ENCODE data around the gene PPP1R3A.

Gene PPP1R3A

DNA sequence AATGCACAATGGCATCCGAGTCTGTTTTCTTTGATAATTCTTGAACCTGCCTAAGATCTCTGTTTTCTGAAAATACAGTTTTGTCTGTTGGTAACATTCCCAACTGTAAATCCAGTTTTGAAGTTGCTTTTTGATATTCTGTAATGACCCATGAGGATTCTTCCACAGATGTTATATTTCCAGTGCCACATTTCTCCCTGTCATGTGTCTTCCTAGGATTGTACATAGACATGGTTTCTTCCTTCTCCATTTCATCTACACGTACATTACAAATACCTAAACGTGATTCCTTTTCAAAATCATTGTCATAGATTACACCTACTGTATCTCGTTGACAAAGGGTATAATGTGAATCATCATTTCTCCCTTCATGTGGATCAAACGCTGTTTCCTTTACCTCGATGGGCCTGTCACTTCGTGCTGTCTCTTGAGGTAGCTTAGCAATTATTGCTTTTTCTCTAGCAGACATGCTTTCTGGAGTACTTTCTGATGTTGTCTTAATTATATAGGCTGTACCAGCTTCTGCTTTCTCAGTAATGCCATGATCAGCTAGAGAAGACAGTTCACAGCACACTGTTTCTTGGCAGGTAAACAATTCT lies 40.3 kb downstream of the PPP1R3A start:
- no peak for DNase-seq (ENCODE audit: low read depth)

DNA sequence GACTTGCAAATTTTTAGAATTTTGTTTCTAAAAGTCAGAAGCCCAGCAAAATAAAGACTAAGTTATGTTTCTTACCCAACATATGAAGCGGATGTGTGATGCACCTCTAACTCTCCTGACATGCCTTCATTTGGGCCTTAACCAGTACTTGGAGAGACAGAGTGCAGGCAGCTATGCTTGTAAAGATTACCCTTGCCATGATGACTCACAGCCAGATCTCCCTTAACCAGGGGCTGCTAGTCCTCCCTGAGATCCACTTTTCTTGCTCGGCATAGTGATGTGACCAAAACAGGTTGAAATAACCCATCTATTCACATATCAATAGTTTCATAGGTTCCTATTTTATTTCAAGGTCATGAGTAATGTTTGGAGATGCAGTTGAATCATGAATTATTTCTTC lies 43.6 kb downstream of the PPP1R3A start:
- peak; percentile 19 for DNase-seq (ENCODE audit: low read depth)

DNA sequence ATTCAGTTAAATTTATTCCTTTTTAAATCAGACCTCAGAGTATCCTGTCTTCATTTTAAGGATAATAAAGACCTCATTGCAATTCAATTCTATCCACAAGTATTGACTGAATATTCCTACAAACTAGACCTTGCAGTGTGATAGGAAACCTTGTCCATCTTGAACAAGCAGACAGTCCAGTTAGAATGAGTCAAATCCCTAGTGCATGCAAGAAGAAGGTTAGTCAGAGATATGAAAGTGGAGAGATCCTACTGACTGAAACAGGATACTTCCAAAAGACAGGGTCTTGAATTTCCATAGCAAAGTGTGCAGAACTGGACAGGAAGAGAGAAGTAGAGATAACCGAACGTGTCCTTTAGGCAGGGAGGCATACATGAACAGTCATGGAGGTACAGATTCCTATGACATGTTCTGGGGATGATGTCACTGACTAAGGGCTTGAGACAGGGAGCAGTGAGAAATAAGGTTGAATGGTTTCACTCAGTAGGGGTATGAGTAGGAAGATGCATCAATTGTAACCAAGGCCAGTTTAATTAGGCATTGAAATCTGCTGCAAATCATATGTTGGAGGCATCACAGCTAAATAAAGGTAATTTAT lies 45.2 kb downstream of the PPP1R3A start:
- peak; percentile 50 for DNase-seq (ENCODE audit: low read depth)

DNA sequence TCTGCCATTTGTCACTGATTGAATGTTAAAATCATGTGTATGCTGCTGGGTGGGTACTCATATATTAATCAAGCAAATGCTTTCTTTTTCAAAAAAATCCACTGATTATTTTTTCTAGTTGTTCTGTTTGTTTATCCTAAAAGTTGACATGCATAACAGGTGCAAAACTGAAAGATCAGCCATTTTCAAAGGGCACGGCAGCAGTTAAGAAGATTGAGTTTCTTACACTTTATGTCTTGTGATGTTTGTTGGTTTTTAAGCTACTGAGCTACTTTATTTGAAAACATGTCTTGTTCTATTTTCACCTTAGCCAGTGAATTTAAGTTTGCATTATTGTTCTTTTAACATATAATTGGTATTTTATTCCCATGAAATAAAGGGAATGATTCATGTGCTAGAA lies 45.8 kb downstream of the PPP1R3A start:
- no peak for DNase-seq (ENCODE audit: low read depth)

DNA sequence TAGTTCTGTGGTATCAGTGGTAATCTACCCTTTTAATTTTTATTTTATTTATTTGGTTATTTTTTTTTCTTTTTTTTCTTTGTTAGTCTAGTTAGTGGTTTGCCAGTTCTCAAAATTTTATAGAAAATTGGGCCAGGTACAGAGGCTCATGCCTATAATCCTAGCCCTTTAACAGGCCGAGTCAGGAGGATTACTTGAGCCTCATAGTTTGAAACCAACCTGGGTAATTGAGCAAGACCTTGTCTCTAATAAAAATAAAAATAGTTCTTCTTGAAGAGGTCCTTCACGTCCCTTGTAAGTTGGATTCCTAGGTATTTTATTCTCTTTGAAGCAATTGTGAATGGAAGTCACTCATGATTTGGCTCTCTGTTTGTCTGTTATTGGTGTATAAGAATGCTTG lies 51.5 kb downstream of the PPP1R3A start:
- DNase-seq (ENCODE audit: low read depth), result no peak

DNA sequence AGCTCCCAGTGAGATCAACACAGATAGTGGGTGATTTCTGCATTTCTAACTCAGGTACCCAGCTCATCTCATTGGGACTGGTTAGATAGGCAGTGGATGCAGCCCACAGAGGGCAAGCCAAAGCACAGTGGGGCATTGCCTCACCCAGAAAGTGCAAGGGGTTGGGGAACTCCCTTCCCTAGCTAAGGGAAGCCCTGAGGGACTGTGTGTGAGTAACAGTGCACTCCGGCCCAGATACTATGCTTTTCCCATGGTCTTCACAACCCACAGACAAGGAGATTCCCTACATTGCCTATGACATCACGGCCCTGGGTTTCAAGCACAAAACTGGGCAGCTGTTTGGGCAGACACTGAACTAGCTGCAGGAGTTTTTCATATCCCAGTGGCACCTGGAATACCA lies 62.8 kb downstream of the PPP1R3A start:
- DNase-seq (ENCODE audit: low read depth), result no peak

DNA sequence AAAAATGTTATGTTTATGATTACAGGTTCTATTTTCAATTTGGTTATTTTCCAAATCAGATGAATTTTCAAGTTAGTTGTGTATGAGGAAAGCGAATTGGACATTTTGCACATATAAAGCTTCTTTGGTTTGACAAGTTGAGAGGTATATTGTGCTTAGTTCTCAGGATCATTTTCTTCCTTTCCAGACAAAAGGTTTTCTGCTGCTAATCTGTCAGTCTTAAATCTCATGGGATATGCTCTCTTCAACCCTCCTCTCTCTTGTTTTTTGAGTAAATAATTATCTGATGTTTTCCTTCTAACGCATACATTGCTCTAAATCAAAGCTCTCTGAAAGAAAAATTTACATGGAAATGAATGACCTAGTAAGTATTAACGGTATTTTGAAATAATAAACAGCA lies 77.9 kb downstream of the PPP1R3A start:
- DNase-seq (ENCODE audit: low read depth), result no peak

DNA sequence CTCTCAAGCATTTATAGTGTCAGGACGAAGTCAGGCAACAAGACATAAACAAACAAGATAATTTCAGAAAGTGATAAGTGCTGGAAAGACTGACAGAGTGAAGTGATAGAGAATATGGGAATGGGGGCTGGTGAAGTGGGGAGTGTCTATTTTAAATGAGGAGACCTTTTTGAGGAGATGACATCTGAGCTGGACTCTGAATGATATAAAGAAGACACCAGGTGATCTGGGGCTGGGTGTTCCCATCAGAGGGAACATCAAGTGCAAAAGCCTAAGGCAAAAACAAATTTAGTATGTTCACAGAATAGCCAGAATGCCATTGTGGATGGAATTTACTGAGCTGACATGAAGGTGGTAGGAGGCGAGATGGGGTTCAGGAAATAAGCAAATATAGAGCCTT lies 83.4 kb downstream of the PPP1R3A start:
- no peak for DNase-seq (ENCODE audit: low read depth)

DNA sequence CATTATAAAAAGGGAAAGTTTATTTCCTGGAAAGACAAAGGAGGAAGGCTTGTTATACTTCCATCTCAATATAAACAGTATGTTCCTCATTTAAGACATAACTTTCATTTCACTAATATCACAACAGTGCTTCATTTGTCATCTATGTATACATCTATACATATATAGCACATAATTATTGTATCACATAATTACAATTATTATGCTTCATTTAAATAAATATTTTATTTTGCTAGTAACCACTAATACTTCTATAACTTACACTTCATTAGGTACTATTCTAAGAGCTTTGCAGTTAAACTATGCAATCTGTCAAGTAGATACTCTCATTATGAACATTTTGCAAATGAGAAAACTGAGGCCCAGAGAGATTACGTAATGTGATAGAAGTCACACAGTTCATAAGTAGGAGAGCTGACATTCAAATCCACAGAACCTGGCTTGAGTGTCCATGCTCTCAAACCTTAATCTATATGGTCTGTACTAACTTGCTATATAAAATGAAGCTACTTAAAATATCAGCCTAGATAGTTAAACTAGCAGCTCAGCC lies 86.5 kb downstream of the PPP1R3A start:
- no peak for DNase-seq (ENCODE audit: low read depth)

DNA sequence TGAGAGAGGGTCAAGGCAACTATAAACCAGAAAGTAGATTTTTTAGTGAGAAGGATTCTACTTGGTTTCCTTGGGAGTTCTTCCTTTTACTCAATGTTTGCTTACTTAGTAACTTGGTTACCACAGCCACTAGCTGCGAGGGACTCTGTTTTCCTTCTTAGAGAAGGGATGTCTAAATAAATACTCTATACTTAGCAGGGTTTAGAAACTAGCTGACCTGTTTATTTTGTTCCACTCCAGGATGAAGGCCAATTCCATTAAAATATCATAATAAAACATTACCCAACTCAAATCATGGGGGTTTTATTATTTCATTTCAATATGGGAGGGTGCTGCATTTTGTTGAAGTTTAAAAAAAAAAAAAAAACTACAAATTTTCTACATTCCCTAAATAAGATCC lies 87.3 kb downstream of the PPP1R3A start:
- DNase-seq (ENCODE audit: low read depth), result no peak

DNA sequence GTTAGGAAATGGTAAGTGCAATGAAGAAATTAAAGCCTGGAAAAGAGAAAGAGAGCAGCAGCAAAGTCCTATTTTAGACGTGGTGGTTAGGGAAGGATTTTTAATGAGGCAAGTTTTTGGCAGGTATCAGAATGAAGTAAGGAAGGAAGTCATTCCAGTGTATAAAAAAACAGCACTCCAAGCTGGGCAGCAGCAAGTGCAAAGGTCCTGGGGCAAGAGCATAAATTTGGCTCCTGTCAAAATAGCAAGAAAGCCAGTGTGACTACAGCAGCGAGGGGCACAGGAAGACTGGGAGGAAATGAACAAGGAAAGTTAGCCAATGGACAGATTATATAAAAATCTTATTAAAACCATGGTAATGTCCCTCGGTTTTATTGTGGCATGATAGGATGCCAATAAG lies 90.2 kb downstream of the PPP1R3A start:
- no peak for DNase-seq (ENCODE audit: low read depth)
